ENCODE data around the gene KCNV2. TPM values are rescaled to one million over a fixed set of nuclear protein-coding genes. Genes with fewer than 3 reads are reported as not detected.

KCNV2 gene
- total and polyA plus RNA-seq, 2 experiments from 2014 or later = 0.60 TPM; not detected in 1

- Mint-ChIP-seq H3K36me3 (ENCODE audit: low read depth) (no peaks in the 10 kb centered on the region), H3K27ac (no peak overlapping the region), H3K4me1 (peaks cover 5% of the 10 kb centered on the region), H3K27me3 (ENCODE audit: insufficient read depth, low read depth, poor library complexity) (no peaks in the 10 kb centered on the region), H3K9me3 (no peaks in the 10 kb centered on the region), H3K4me3 (no peak overlapping the region)
- no peak overlapping the region for H3K4me3 ChIP-seq
- no peaks in the 10 kb centered on the region for H4K20me1 ChIP-seq (replicated peaks; ENCODE audit: insufficient read depth)
- DNase-seq (ENCODE audit: low spot score) = no peak
- no peak overlapping the region for H3K4me2 ChIP-seq
- no peaks in the 10 kb centered on the region; the same call in 1 of the 2 replicates for H3K36me3 ChIP-seq (ENCODE audit: insufficient read depth)
- H3K27me3 ChIP-seq (ENCODE audit: insufficient read depth) = no peaks in the 10 kb centered on the region
- ATAC-seq = no peak
- TF ChIP-seq ZNF114 (CRISPR knock-in tag; IDR thresholded peaks at IDR 0.05) (no peak), EZH2phosphoT487 (IDR thresholded peaks at IDR 0.05; ENCODE audit: unreplicated experiment) (no peak), ZNF331 (CRISPR knock-in tag; IDR thresholded peaks at IDR 0.05; ENCODE audit: low read depth) (no peak), POLR2AphosphoS5 (IDR thresholded peaks at IDR 0.05; ENCODE audit: low read depth) (no peak), CREB1 (CRISPR knock-in tag; IDR thresholded peaks at IDR 0.05; ENCODE audit: low read depth) (no peak), NANOG (IDR thresholded peaks at IDR 0.05; ENCODE audit: borderline replicate concordance) (no peak)
- TF ChIP-seq, protein P1, sequence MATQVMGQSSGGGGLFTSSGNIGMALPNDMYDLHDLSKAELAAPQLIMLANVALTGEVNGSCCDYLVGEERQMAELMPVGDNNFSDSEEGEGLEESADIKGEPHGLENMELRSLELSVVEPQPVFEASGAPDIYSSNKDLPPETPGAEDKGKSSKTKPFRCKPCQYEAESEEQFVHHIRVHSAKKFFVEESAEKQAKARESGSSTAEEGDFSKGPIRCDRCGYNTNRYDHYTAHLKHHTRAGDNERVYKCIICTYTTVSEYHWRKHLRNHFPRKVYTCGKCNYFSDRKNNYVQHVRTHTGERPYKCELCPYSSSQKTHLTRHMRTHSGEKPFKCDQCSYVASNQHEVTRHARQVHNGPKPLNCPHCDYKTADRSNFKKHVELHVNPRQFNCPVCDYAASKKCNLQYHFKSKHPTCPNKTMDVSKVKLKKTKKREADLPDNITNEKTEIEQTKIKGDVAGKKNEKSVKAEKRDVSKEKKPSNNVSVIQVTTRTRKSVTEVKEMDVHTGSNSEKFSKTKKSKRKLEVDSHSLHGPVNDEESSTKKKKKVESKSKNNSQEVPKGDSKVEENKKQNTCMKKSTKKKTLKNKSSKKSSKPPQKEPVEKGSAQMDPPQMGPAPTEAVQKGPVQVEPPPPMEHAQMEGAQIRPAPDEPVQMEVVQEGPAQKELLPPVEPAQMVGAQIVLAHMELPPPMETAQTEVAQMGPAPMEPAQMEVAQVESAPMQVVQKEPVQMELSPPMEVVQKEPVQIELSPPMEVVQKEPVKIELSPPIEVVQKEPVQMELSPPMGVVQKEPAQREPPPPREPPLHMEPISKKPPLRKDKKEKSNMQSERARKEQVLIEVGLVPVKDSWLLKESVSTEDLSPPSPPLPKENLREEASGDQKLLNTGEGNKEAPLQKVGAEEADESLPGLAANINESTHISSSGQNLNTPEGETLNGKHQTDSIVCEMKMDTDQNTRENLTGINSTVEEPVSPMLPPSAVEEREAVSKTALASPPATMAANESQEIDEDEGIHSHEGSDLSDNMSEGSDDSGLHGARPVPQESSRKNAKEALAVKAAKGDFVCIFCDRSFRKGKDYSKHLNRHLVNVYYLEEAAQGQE (IDR thresholded peaks at IDR 0.05; ENCODE audit: unreplicated experiment) = no peak
- no peak overlapping the region for H3K27ac ChIP-seq (ENCODE audit: low read depth)
- H3K79me2 ChIP-seq (replicated peaks; ENCODE audit: insufficient read depth) = no peaks in the 10 kb centered on the region
- no peaks in the 10 kb centered on the region for H3K4me1 ChIP-seq (ENCODE audit: insufficient read depth)
- no peak overlapping the region for H2AFZ ChIP-seq
- H3F3A ChIP-seq (replicated peaks; ENCODE audit: low read depth) = no peaks in the 10 kb centered on the region
- H3K9me2 ChIP-seq (ENCODE audit: insufficient read depth) = peaks cover 3% of the 10 kb centered on the region; the same call in 1 of the 2 replicates
These were observed 23.3 kb downstream of the KCNV2 start for GRCh38 chr9:2740616-2741015.

GRCh38 chr9:2741441-2742158 lies 24.3 kb downstream of the KCNV2 start:
- Histone ChIP-seq H2AFZ (no peak overlapping the region), H3K4me2 (no peak overlapping the region), H3K27ac (ENCODE audit: low read depth) (no peak overlapping the region)
- TF ChIP-seq, protein P1 (IDR thresholded peaks at IDR 0.05; ENCODE audit: unreplicated experiment) = no peak
- TF ChIP-seq ZNF114 (CRISPR knock-in tag; IDR thresholded peaks at IDR 0.05) (no peak), ZNF331 (CRISPR knock-in tag; IDR thresholded peaks at IDR 0.05; ENCODE audit: low read depth) (no peak), POLR2AphosphoS5 (IDR thresholded peaks at IDR 0.05; ENCODE audit: low read depth) (no peak), CTCF (conservative IDR thresholded peaks at IDR 0.05; ENCODE audit: low read depth in 2 of 2) (no peak), JUNB (IDR thresholded peaks at IDR 0.05; ENCODE audit: unreplicated experiment) (no peak), STAT1 (IDR thresholded peaks at IDR 0.05; ENCODE audit: unreplicated experiment) (no peak)

More at GRCh38 chr9:2741441-2742158, 24.3 kb downstream of the KCNV2 start:
- Mint-ChIP-seq H3K27me3 (ENCODE audit: insufficient read depth, low read depth, poor library complexity) (no peaks in the 10 kb centered on the region), H3K4me1 (peaks cover 10% of the 10 kb centered on the region), H3K36me3 (ENCODE audit: low read depth) (no peaks in the 10 kb centered on the region), H3K4me3 (no peak overlapping the region), H3K27ac (no peak overlapping the region), H3K9me3 (no peaks in the 10 kb centered on the region)
- H3K4me1 ChIP-seq (ENCODE audit: insufficient read depth) = no peaks in the 10 kb centered on the region
- ATAC-seq = no peak
- H3K27me3 ChIP-seq (ENCODE audit: insufficient read depth) = no peaks in the 10 kb centered on the region
- H3K9me2 ChIP-seq (ENCODE audit: insufficient read depth) = peaks cover 3% of the 10 kb centered on the region; the same call in 1 of the 2 replicates
- no peak overlapping the region for H3K4me3 ChIP-seq
- no peaks in the 10 kb centered on the region; the same call in 1 of the 2 replicates for H3K36me3 ChIP-seq (ENCODE audit: insufficient read depth)
- no peaks in the 10 kb centered on the region for H3K79me2 ChIP-seq (replicated peaks; ENCODE audit: insufficient read depth)
- DNase-seq (ENCODE audit: low spot score) = no peak
- H3F3A ChIP-seq (replicated peaks; ENCODE audit: low read depth) = no peaks in the 10 kb centered on the region
- 0 out of 2 replicates have a peak, but pooled peaks cover under 1% of the 10 kb centered on the region for H4K20me1 ChIP-seq (replicated peaks; ENCODE audit: insufficient read depth)

All from GM23338 (cell line).